Measurements from ENCODE around the gene SPATA9. TPM values are rescaled to one million over a fixed set of nuclear protein-coding genes. Genes with fewer than 3 reads are reported as not detected.
A peak's percentile ranks its signal among the peaks of the same experiment; 100 is the strongest.

Gene SPATA9
- total RNA-seq (2014; rRNA removed; shearing (Covaris generic); ENCODE audit: low replicate concordance): not detected in 2 replicates

- DNase-seq (ENCODE audit: low read depth): no peak
- in situ Hi-C loops (cut with HindIII; ENCODE audit: low pct_unique_long_range_greater_than_20kb, low sequenced_read_pairs): no loop called here
These were observed at the start of gene SPATA9 for GRCh38 chr5:95682891-95683290. Gene SPATA9 (minus strand): TSS chr5:95682991. CDS start chr5:95682854, 137 bp downstream.

GRCh38 chr5:95731571-95732554 lies 49.1 kb upstream of the SPATA9 start:
- in situ Hi-C loops (cut with HindIII; ENCODE audit: low pct_unique_long_range_greater_than_20kb, low sequenced_read_pairs): no loop called here
- peak; percentile 50 for DNase-seq (ENCODE audit: low read depth)

- peak; percentile 75 for DNase-seq (ENCODE audit: low read depth)
- in situ Hi-C loops (cut with HindIII; ENCODE audit: low pct_unique_long_range_greater_than_20kb, low sequenced_read_pairs): no loop called here
These were observed 48.2 kb upstream of the SPATA9 start, which contains the start of gene RHOBTB3 for GRCh38 chr5:95730730-95731570. Gene RHOBTB3 (plus strand): TSS chr5:95731336. CDS start chr5:95731683, 347 bp downstream.

- in situ Hi-C loops (cut with HindIII; ENCODE audit: low pct_unique_long_range_greater_than_20kb, low sequenced_read_pairs): no loop called here
- no peak for DNase-seq (ENCODE audit: low read depth)
These were observed 47.4 kb upstream of the SPATA9 start for GRCh38 chr5:95730011-95730700.

- in situ Hi-C loops (cut with HindIII; ENCODE audit: low pct_unique_long_range_greater_than_20kb, low sequenced_read_pairs): no loop called here
- no peak for DNase-seq (ENCODE audit: low read depth)
These were observed 46.6 kb upstream of the SPATA9 start for GRCh38 chr5:95729115-95730010.

GRCh38 chr5:95728494-95729114 lies 45.8 kb upstream of the SPATA9 start:
- in situ Hi-C loops (cut with HindIII; ENCODE audit: low pct_unique_long_range_greater_than_20kb, low sequenced_read_pairs): no loop called here

GRCh38 chr5:95727764-95728191 lies 45.0 kb upstream of the SPATA9 start:
- no peak for DNase-seq (ENCODE audit: low read depth)
- in situ Hi-C loops (cut with HindIII; ENCODE audit: low pct_unique_long_range_greater_than_20kb, low sequenced_read_pairs): no loop called here

More at GRCh38 chr5:95728494-95729114, 45.8 kb upstream of the SPATA9 start:
- no peak for DNase-seq (ENCODE audit: low read depth)

- DNase-seq (ENCODE audit: low read depth): no peak
- in situ Hi-C loops (cut with HindIII; ENCODE audit: low pct_unique_long_range_greater_than_20kb, low sequenced_read_pairs): no loop called here
These were observed 44.3 kb upstream of the SPATA9 start for GRCh38 chr5:95726811-95727763.

- no peak for DNase-seq (ENCODE audit: low read depth)
- in situ Hi-C loops (cut with HindIII; ENCODE audit: low pct_unique_long_range_greater_than_20kb, low sequenced_read_pairs): no loop called here
These were observed 43.4 kb upstream of the SPATA9 start for GRCh38 chr5:95725937-95726810.

GRCh38 chr5:95725071-95725820 lies 42.5 kb upstream of the SPATA9 start:
- in situ Hi-C loops (cut with HindIII; ENCODE audit: low pct_unique_long_range_greater_than_20kb, low sequenced_read_pairs): no loop called here
- no peak for DNase-seq (ENCODE audit: low read depth)

- in situ Hi-C loops (cut with HindIII; ENCODE audit: low pct_unique_long_range_greater_than_20kb, low sequenced_read_pairs): no loop called here
- DNase-seq (ENCODE audit: low read depth): no peak
These were observed 41.0 kb upstream of the SPATA9 start for GRCh38 chr5:95723632-95724369.

- in situ Hi-C loops (cut with HindIII; ENCODE audit: low pct_unique_long_range_greater_than_20kb, low sequenced_read_pairs): no loop called here
- no peak for DNase-seq (ENCODE audit: low read depth)
These were observed 38.9 kb upstream of the SPATA9 start for GRCh38 chr5:95721582-95722295.

- in situ Hi-C loops (cut with HindIII; ENCODE audit: low pct_unique_long_range_greater_than_20kb, low sequenced_read_pairs): no loop called here
- DNase-seq (ENCODE audit: low read depth): no peak
These were observed 37.4 kb upstream of the SPATA9 start for GRCh38 chr5:95720094-95720786.

Data from Caki2 (cell line).